GM13977 (cell line): ENCODE results near the gene ARID3C.
A peak's percentile ranks its signal among the peaks of the same experiment; 100 is the strongest.

Experiments used
- DNase-seq: peaks from one replicate; pipeline ENCODE4 v3.0.0; 2012; ENCODE audit warnings: low spot score
- in situ Hi-C: fragments of 300-500 bp; cut with MboI; formaldehyde crosslinking; loops from one replicate; pipeline ENCODE4 v1.12.0; 2022; ENCODE audit warnings: low sequenced_read_pairs, low pct_unique_long_range_greater_than_20kb, mixed read lengths, inconsistent platforms; ENCODE audit not compliant: unreplicated experiment
- TF ChIP-seq, protein P1 (sequence below): IDR thresholded peaks from 2 replicates; pipeline ENCODE4 v1.5.1; 2012; ENCODE audit warnings: mild to moderate bottlenecking, control low read depth; ENCODE audit not compliant: insufficient read depth; ENCODE audit errors: extremely low read depth, missing control alignments

Gene ARID3C

DNA sequence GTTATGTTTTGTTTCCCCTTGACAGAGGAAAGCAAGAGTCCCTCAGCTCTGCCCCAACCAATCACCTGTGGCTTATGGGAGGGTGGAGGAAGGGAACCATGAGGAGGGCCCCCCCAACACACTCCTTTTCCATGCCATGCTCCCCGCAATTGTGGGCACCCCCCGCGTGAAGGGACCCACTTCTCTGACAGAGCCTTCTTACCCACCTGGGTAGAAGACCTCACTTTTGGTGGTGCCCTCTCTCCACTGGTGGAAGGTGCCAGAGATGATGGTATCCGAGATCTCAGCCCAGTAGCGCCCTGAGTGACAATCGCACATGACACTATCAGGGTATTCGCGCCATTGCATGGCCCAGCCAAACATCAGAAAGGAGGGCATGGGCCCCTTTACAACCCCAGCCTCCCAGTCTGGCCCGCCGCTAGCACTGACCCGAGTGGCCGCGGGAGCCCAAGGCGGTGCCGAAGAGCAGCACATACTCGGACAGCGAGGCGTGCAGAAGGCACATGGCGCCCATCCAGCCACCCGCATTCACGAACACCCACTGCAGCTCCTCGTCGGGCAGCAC lies 8.0 kb upstream of the ARID3C start:
- TF ChIP-seq, protein P1, sequence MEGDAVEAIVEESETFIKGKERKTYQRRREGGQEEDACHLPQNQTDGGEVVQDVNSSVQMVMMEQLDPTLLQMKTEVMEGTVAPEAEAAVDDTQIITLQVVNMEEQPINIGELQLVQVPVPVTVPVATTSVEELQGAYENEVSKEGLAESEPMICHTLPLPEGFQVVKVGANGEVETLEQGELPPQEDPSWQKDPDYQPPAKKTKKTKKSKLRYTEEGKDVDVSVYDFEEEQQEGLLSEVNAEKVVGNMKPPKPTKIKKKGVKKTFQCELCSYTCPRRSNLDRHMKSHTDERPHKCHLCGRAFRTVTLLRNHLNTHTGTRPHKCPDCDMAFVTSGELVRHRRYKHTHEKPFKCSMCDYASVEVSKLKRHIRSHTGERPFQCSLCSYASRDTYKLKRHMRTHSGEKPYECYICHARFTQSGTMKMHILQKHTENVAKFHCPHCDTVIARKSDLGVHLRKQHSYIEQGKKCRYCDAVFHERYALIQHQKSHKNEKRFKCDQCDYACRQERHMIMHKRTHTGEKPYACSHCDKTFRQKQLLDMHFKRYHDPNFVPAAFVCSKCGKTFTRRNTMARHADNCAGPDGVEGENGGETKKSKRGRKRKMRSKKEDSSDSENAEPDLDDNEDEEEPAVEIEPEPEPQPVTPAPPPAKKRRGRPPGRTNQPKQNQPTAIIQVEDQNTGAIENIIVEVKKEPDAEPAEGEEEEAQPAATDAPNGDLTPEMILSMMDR, result no peak
- in situ Hi-C loops, result no loop called here
- DNase-seq, result no peak

DNA sequence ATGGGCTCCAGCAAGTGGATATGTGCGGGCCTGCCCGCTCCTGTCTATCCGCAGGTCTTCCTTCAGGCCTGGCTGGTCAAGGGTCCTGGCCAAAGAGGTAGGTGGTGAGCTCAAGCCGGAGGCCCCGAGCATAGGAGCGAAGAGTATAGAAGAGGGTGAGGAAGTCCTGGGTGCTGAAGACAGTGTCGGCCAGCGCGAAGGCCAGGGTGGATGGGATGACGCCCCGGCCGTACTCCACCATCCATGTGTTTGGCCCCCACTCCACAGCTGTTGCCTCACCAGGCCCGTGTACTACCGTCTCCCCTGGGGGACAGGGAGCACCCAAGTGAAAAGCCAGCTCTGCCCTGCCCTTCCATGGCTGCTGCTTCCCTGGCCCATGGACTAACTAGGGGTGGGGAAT lies 6.7 kb upstream of the ARID3C start:
- TF ChIP-seq, protein P1, result no peak
- in situ Hi-C loops, result no loop called here
- DNase-seq, result no peak

DNA sequence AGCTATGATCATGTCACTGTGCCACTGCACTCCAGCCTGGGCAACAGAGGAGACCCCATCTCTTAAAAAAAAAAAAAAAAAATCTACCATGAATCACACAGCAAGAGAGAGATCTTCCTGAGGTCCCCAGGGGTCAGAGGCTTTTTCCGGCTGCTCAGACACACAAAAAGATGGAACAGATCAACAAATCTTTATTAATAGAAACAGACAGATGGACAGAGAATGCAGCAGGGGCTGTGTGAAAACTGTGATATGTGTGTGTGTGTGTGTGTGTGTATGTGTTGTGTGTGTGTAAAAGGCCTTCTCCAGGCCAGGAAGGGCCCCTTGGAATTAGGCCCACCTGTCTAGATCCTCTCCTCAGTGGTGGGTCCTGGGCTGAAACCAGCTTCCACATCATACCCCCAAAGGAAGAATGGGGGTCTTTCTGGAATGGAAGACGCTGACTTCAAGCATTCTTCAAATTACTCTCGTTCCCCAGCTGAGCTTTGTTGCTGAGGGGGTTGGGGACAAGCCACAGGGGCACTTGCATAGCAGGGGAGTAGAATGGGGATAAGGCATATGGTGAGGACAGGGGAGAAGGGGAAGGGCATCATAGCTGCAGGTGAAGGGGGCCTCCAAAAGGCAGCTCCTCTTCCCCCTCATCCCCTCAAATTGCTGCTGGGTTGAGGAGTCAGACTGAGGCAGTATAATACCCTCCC lies 5.8 kb upstream of the ARID3C start:
- TF ChIP-seq, protein P1, result no peak
- in situ Hi-C loops, result no loop called here
- no peak for DNase-seq

DNA sequence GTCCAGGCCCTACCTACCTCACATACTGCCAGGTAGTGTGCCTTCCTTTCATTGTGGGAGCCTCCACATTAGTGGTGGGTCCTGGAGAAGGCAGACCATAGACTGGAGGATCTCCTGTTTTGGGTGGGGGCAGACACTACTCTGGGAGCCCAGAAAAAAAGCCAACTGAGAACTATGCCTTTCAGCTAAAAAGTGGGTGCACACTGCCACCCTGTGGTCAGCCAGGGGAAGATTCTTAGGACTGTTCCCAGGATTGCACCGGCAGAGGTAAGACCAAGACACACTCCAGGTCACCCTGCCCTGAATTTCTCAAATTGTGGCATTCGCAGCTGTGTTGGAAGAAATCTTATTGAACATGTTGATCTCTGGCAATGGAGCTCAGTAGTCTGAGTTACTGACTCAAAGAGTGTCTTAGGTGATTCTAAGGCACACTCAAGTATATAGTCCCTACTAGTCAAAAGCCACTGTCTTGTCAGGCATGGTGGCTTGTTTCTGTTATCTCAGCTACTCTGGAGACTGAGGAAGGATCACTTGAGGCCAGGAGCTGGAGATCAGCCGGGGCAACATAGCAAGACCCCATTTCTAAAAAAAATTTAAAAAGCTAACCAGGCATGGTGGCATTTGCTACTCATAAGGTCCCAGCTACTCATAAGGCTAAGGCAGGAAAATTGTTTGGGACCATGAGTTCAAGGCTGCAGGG lies 5.1 kb upstream of the ARID3C start:
- in situ Hi-C loops, result no loop called here
- TF ChIP-seq, protein P1, result peak; percentile 86
- DNase-seq, result peak; percentile 84

DNA sequence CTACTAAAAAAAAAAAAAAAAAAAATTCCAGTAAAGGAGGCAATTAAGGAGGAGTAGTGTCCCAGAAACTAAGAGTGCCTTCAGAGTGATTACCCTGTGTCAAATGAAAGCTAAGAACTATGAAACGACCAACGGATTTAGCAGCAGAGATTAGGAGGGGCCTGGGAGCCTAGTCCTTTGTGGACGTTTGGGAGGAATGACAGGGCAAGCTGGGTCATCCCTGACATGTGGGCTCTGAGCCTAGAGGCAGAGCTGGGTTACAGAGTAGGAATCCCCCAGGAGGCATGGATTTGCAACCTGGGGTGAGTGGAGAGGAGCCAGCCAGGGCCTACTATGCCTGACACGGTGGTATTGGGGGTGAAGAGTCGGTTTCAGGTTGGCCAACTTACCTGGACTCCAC lies 4.3 kb upstream of the ARID3C start:
- in situ Hi-C loops, result no loop called here
- no peak for DNase-seq
- TF ChIP-seq, protein P1, result no peak

DNA sequence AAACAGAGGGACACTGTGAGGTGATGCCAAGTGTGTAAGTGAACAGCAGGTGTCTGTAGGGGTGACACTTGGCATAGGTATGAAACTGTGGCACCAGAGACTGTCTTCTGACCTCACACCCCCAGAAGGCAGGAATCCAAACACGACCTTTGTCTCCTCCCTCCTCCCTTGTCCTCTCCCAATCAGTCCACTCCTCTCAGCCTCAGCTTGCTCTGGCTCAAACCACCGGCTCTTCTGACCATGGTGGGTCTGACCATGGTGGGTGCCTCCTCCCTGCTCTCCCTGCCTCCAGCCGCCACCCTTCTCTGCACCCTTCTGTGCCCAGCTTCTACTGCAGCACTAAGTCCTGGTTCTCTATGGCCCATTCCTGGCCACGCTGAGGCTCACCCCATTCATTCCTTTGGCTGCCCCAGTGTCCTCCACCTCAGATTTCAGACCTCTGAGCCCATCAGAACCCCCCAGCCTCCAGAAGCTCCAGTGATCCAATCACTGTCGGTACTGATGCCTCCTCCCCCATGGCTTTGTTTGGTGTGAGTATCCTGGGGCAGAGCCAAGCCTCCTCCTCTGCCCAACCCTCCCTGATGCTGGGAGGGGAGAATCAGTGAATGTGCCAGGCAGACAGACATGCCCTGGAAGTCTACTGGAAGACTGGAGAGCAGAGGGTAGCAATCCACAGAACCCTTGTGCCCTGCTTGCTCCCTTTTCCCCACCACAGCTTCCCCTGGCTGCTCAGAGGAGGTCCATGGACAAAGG lies 1.7 kb upstream of the ARID3C start:
- in situ Hi-C loops, result no loop called here
- DNase-seq, result no peak
- TF ChIP-seq, protein P1, result no peak
